NCI-H345 treated with DMSO at 0.1 percent for 48 hours (cell line): ENCODE data around the gene PARP9.

Experiments used
- DNase-seq: peaks from one replicate; lab custom pipeline; 2025; ENCODE audit not compliant: unreplicated experiment; lab: John Stamatoyannopoulos, UW

PARP9 gene

GRCh38 chr3:122493296-122493695, 70.8 kb downstream of the PARP9 start:
- no peak for DNase-seq

- no peak for DNase-seq
These were observed 75.7 kb downstream of the PARP9 start for GRCh38 chr3:122488262-122488973.

- no peak for DNase-seq
These were observed 79.1 kb downstream of the PARP9 start for GRCh38 chr3:122484985-122485384.

DNA sequence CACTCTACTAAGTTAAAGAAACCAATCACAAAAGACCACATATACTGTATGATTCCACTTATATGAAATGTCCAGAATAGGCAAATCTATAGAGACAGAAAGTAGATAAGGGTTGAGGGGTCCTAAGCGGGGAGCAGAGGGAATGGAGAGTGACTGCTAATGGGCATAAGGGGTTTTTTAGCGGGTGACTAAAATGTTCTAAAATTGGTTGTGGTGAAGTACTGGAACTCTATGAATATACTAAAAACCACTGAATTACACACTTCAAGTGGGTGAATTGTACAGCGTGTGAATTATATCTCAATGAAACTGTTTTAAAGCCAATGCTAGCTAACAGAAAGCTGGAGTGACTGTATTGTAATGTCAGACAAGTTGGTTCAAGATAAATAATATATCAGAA, 82.7 kb downstream of the PARP9 start:
- DNase-seq, result no peak
